Skeletal muscle tissue (tissue), 4 donors: ENCODE results near the gene EPHB1. TPM values are rescaled to one million over a fixed set of nuclear protein-coding genes. Genes with fewer than 3 reads are reported as not detected.
A peak's percentile ranks its signal among the peaks of the same experiment; 100 is the strongest.

ENCODE experiments used
- H3K27ac ChIP-seq: one replicate; pipeline ENCODE4 v1.7.0; 2013; ENCODE audit warnings: mild to moderate bottlenecking, low read depth, low read length, inconsistent platforms
- H3K27me3 ChIP-seq, 3 donors: one replicate each; pipeline ENCODE4 v1.7.0; 2013; ENCODE audit warnings: low read length in 3 of 3; ENCODE audit not compliant: control insufficient read depth in 3 of 3, insufficient read depth in 3 of 3
- H3K36me3 ChIP-seq, 3 donors: one replicate each; pipeline ENCODE4 v1.7.0; 2013; ENCODE audit warnings: low read length in 3 of 3; ENCODE audit not compliant: control insufficient read depth in 3 of 3, insufficient read depth in 3 of 3
- H3K4me1 ChIP-seq, 3 donors: one replicate each; pipeline ENCODE4 v1.7.0; 2013; ENCODE audit warnings: low read length in 3 of 3, mild to moderate bottlenecking in 3 of 3; ENCODE audit not compliant: control insufficient read depth in 3 of 3, insufficient read depth in 3 of 3
- H3K4me3 ChIP-seq, 3 donors: one replicate each; pipeline ENCODE4 v1.7.0; 2013; ENCODE audit warnings: low read length in 3 of 3
- H3K9ac ChIP-seq, 3 donors: one replicate each; pipeline ENCODE4 v1.7.0; 2013; ENCODE audit warnings: low read length in 3 of 3, mild to moderate bottlenecking in 3 of 3, moderate library complexity in 2 of 3, low read depth in 1 of 3
- H3K9me3 ChIP-seq, 3 donors: one replicate each; pipeline ENCODE4 v1.7.0; 2013; ENCODE audit warnings: low read length in 3 of 3; ENCODE audit not compliant: control insufficient read depth in 3 of 3
- total RNA-seq: library from RNA; depleted of rRNA; stranded (reverse); fragments of >200 nt; gene quantifications from one replicate; pipeline ENCODE4 v1.2.3, GENCODE V29; 2014
- donor health status: Osteomylitis.

EPHB1 gene
- total RNA-seq, 1 donor from 2014 or later = 5.7 TPM

- H3K27ac ChIP-seq = peak overlapping the region; percentile 68
- H3K27me3 ChIP-seq = no peaks in the 10 kb centered on the region
- H3K9ac ChIP-seq = no peak overlapping the region
- H3K4me1 ChIP-seq = peaks cover 15 to 31% (median 29%) of the 10 kb centered on the region in 3 donors
- no peaks in the 10 kb centered on the region for H3K9me3 ChIP-seq
- H3K36me3 ChIP-seq = no peaks in the 10 kb centered on the region
- peak overlapping the region in 1 of 3 donors; percentile 1 for H3K4me3 ChIP-seq
These were observed 21.6 kb downstream of the EPHB1 start for GRCh38 chr3:134816623-134817022.

- no peaks in the 10 kb centered on the region for H3K9me3 ChIP-seq
These were observed 22.2 kb downstream of the EPHB1 start for GRCh38 chr3:134817297-134817696.

DNA sequence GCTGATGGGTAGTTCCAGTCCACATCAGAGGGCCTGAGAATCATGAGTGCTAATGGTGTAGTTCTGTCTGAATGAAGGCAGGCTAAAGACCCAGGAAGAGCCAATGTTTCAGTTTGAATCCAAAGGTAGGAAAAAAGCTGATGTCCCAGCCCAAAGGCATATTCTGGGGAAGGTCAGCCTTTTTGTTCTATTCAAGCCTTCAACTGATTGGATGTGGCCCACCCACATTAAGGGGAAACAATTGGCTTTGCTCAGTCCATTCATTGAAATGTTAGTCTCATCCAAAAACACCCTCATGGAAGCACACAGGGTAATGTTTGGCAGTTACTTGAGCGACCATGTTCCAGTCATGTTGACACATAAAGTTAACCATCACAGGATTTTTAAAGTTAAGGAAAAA is 25.9 kb downstream of the EPHB1 start:
- Histone ChIP-seq H3K27me3 (no peaks in the 10 kb centered on the region), H3K9me3 (no peaks in the 10 kb centered on the region), H3K36me3 (no peaks in the 10 kb centered on the region)

More at GRCh38 chr3:134817297-134817696, 22.2 kb downstream of the EPHB1 start:
- H3K4me1 ChIP-seq = peaks cover 15 to 34% (median 29%) of the 10 kb centered on the region in 3 donors
- no peak overlapping the region for H3K4me3 ChIP-seq
- peak overlapping the region in 2 of 3 donors; percentile 3 to 47 for H3K9ac ChIP-seq
- no peaks in the 10 kb centered on the region for H3K36me3 ChIP-seq
- no peaks in the 10 kb centered on the region for H3K27me3 ChIP-seq
- H3K27ac ChIP-seq = peak overlapping the region; percentile 68

DNA sequence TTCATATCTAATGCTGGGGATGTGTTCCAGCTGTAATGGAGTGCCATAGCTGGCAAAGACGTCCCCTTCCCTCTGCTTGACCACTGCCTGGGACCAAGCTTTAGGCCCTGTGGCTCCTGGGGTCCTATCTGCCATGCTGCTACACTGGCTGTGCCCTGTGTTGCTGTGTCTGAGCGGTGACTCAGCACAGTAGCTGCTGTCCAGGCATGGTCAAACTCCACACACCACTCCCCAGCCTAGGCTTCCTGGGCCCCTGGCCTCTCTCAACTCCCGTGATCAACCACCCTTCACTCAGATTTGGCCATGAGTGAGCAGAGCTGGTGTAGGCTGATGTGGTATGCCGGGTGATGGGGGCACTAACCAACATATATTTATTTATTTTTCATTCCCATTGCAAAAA is 27.0 kb downstream of the EPHB1 start:
- Histone ChIP-seq H3K4me3 (no peak overlapping the region), H3K9ac (no peak overlapping the region), H3K4me1 (peaks cover 19 to 44% (median 22%) of the 10 kb centered on the region in 3 donors), H3K36me3 (no peaks in the 10 kb centered on the region), H3K27me3 (no peaks in the 10 kb centered on the region), H3K9me3 (no peaks in the 10 kb centered on the region), H3K27ac (no peak overlapping the region)

More for the DNA sequence above, 25.9 kb downstream of the EPHB1 start:
- Histone ChIP-seq H3K4me1 (peaks cover 26 to 50% (median 32%) of the 10 kb centered on the region in 3 donors), H3K9ac (no peak overlapping the region), H3K27ac (no peak overlapping the region), H3K4me3 (no peak overlapping the region)

DNA sequence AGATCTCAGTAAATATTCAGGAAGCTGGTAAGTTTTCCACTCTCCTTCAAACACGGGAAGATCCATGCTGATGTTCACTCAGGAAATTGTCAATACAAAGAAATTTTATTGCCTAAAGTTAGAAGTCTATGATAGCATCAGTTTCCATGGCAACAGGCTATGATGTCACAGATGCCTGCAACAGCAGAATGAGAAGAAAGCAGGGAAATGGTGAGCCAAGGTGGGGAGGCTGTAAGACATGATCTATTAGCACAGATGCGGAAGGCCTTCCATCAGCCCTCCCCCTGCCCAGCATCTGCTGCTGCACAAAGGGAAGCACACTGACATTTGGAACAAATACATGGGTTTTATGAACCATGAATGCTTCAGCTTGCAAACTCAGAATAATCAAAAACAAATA is 28.6 kb downstream of the EPHB1 start:
- Histone ChIP-seq H3K9me3 (no peaks in the 10 kb centered on the region), H3K27me3 (no peaks in the 10 kb centered on the region), H3K4me1 (peaks cover 11 to 34% (median 12%) of the 10 kb centered on the region in 3 donors), H3K36me3 (no peaks in the 10 kb centered on the region), H3K9ac (no peak overlapping the region), H3K27ac (no peak overlapping the region), H3K4me3 (no peak overlapping the region)

DNA sequence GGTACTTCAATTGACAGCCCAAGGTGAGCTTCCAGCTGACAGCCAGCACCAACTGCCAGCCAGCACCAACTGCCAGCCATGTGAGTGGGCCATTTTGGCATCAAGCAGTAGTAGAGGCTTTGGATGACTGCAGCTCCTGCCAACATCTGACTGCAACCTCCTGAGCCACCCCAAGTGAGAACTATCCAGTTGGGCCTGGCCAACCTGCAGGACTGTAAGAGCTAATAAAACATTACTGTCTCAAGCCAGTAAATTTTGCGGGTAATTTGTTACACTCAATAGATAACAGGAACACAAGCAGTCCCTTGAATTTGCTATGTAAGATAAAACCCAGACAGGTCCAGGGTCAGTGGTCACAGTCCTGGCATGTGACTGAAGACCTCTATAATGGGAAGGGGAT is 29.7 kb downstream of the EPHB1 start:
- Histone ChIP-seq H3K4me3 (no peak overlapping the region), H3K27ac (peak overlapping the region; percentile 15), H3K4me1 (peaks cover 11 to 34% (median 12%) of the 10 kb centered on the region in 3 donors), H3K9me3 (no peaks in the 10 kb centered on the region), H3K36me3 (no peaks in the 10 kb centered on the region), H3K27me3 (no peaks in the 10 kb centered on the region), H3K9ac (no peak overlapping the region)

DNA sequence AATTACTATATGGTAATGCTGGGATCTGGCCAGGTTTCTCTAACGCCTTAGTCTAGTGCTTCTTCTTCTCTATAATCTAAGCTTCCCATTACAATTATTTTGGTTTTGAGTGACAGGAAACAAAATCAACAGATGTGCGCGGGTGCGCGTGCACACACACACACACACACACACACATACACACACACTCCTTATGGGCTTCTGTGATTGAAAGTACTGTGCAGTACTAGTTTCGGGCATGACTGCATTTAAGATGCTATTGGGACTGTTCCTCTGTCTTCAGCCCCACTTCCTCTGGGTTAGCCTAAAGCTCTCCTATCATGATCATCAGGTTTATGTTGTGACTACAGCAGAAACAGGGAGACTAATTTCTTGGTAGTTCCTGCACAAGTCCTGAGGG is 32.2 kb downstream of the EPHB1 start:
- Histone ChIP-seq H3K9ac (no peak overlapping the region), H3K9me3 (no peaks in the 10 kb centered on the region)

DNA sequence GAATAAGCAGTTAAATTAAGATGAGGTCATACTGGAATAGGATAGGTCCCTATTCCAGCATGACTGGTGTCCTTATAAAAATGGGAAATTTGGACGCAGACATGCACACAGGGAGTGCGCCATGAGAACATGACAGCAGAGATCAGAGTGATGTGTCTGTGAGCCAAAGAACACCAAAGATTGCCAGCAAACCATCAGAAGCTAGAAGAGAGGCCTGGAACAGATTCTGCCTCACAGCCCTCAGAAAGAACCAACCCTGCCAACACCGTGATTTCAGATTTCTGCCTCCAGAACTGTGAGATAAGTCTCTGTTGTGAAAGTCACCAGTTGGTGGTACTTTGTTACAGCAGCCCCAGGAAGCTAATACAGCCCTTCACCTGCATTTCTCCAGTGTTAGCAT is 34.7 kb downstream of the EPHB1 start:
- H3K4me3 ChIP-seq = no peak overlapping the region
- H3K4me1 ChIP-seq = peaks cover 5 to 12% (median 6%) of the 10 kb centered on the region in 3 donors
- no peaks in the 10 kb centered on the region for H3K27me3 ChIP-seq
- no peaks in the 10 kb centered on the region for H3K36me3 ChIP-seq
- no peak overlapping the region for H3K27ac ChIP-seq
- no peaks in the 10 kb centered on the region for H3K9me3 ChIP-seq
- no peak overlapping the region for H3K9ac ChIP-seq

More for the DNA sequence above, 32.2 kb downstream of the EPHB1 start:
- Histone ChIP-seq H3K4me3 (no peak overlapping the region), H3K27me3 (no peaks in the 10 kb centered on the region), H3K27ac (no peak overlapping the region), H3K36me3 (no peaks in the 10 kb centered on the region), H3K4me1 (peaks cover 11 to 27% (median 12%) of the 10 kb centered on the region in 3 donors)

DNA sequence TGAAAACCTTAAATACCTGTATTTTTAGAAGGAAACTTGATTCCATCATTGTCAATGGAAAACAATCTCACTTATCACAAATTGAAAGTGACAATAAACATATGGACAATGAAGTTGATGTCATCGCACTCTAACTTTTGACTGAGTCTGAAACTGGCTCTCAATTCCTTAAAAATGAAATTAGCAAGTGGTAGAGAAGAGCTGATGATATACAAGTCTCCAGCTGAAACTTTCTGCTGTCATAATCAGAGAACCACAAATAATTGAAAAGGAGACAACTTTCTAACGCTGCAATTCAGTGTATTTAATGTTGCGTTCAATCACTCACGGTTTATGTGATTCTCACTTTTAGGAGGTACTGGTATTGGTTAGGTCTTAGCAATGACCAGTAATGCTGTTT is 37.5 kb downstream of the EPHB1 start:
- no peak overlapping the region for H3K4me3 ChIP-seq
- no peaks in the 10 kb centered on the region for H3K36me3 ChIP-seq
- no peak overlapping the region for H3K9ac ChIP-seq
- peaks cover 0 to 4% (median 0%) of the 10 kb centered on the region in 3 donors for H3K4me1 ChIP-seq
- no peaks in the 10 kb centered on the region for H3K27me3 ChIP-seq
- H3K27ac ChIP-seq = no peak overlapping the region
- no peaks in the 10 kb centered on the region for H3K9me3 ChIP-seq

GRCh38 chr3:134833453-134834163 is 38.5 kb downstream of the EPHB1 start:
- H3K4me1 ChIP-seq = peaks cover 0 to 4% (median 0%) of the 10 kb centered on the region in 3 donors
- H3K4me3 ChIP-seq = no peak overlapping the region
- H3K9ac ChIP-seq = no peak overlapping the region
- H3K9me3 ChIP-seq = no peaks in the 10 kb centered on the region
- H3K36me3 ChIP-seq = no peaks in the 10 kb centered on the region
- no peaks in the 10 kb centered on the region for H3K27me3 ChIP-seq
- H3K27ac ChIP-seq = no peak overlapping the region
